Ovary (tissue), 9 donors: ENCODE measurements around the gene MYO3A. TPM values are rescaled to one million over a fixed set of nuclear protein-coding genes. Genes with fewer than 3 reads are reported as not detected.
"Not testable (repeated sequence)": the region's sequence is repeated elsewhere in the genome, so short reads cannot be mapped to it uniquely, and the experiment has no call there.

ENCODE experiments used
- DNase-seq, 5 donors: peaks; one replicate each; pipeline ENCODE4 v3.0.0-alpha.2; 2019 to 2020
- H3K27ac ChIP-seq, 2 donors: fragments of 200-600 bp; one replicate each; pipeline versions ENCODE4 v1.5.1 to v1.8.0; 2019 to 2022
- H3K27me3 ChIP-seq: fragments of 200-600 bp; one replicate; pipeline ENCODE4 v1.8.0; 2022
- H3K36me3 ChIP-seq: fragments of 200-600 bp; sonication (generic); one replicate; pipeline ENCODE4 v1.5.1; 2019
- H3K4me1 ChIP-seq: one replicate; pipeline ENCODE4 v1.8.1; 2013; ENCODE audit warnings: mild to moderate bottlenecking, moderate library complexity; ENCODE audit not compliant: insufficient read depth
- H3K4me3 ChIP-seq: fragments of 200-600 bp; sonication (generic); one replicate; pipeline ENCODE4 v1.5.1; 2017
- H3K9me3 ChIP-seq, 2 donors: fragments of 200-600 bp in 1 of 2; sonication (generic) in 1 of 2; one replicate each; pipeline versions ENCODE4 v1.5.1 to v1.8.1; 2013 to 2019; ENCODE audit warnings: mild to moderate bottlenecking in 1 of 2, moderate library complexity in 1 of 2
- EP300 ChIP-seq: sonication (generic); formaldehyde crosslinking; IDR thresholded peaks from one replicate; pipeline ENCODE4 v1.6.1; 2017; ENCODE audit warnings: antibody characterized with exemption
- POLR2A ChIP-seq: fragments of 450-650 bp; IDR thresholded peaks from one replicate; pipeline ENCODE4 v1.6.1; 2017; ENCODE audit warnings: antibody characterized with exemption, mild to moderate bottlenecking, moderate library complexity
- WGBS, 3 donors: extraction: QIAGEN DNeasy Blood & Tissue Kit in 1 of 3; methylation state at CpG; one replicate each; pipeline versions ENCODE4 v1.1.5 to v1.1.7; 2013 to 2017; 5-methylcytosine and 5-hydroxymethylcytosine counted together
- intact Hi-C, 4 donors: fragments of 100-400 bp; cut with DNase I; formaldehyde crosslinking; loops; one replicate each; pipeline versions ENCODE4 v1.11.0 to v1.15.1; 2022 to 2023
- polyA plus RNA-seq, 2 donors: library from polyadenylated mRNA; stranded (reverse); fragments of 200-250 nt in 1 of 2; fragments of 350-450 nt in 1 of 2; fragmentation: Illumina TruSeq in 1 of 2; extraction: RNeasy Lipid Tissue Mini Kit (QIAGEN cat#74804) in 1 of 2; gene quantifications; one replicate each; pipeline ENCODE4 v1.2.3, GENCODE V29; 2013 to 2014
- total RNA-seq, 7 donors: library from RNA; depleted of rRNA in 2 of 7; stranded (reverse); fragments of >200 nt in 2 of 7; fragmentation: NEBNext Ultra II Directional in 3 of 7; extraction: Animal tissue kit (Norgen Biotek cat#: 25700) in 3 of 7; gene quantifications; one replicate each; pipeline versions ENCODE4 v1.1.0 to v1.2.4, GENCODE V29; 2016 to 2023
- TF ChIP-seq, protein P1 (sequence below), 3 donors: fragments of 450-650 bp in 2 of 3; fragments of 200-600 bp in 1 of 3; IDR thresholded peaks; one replicate each; pipeline versions ENCODE4 v1.5.1 to v1.8.0; 2016 to 2022; ENCODE audit warnings: antibody characterized with exemption in 3 of 3, mild to moderate bottlenecking in 1 of 3
- donor health status: DM: no; HTN: no; CAD: no; lungs with moderate emphysema.
- donor health status: DM: no; HTN: no; CAD: no.
- donor health status: Bipolar disorder and iron deficiency.
- donor health status: DM: yes; HTN: yes; CAD: no.
- donor health status: DM: no; HTN: no; CAD: no.
- donor health status: DM: yes; HTN: yes; CAD: no.

MYO3A gene
- total and polyA plus RNA-seq, 9 donors = 0.02 to 5.4 (median 0.15) TPM; not detected in 4

DNA sequence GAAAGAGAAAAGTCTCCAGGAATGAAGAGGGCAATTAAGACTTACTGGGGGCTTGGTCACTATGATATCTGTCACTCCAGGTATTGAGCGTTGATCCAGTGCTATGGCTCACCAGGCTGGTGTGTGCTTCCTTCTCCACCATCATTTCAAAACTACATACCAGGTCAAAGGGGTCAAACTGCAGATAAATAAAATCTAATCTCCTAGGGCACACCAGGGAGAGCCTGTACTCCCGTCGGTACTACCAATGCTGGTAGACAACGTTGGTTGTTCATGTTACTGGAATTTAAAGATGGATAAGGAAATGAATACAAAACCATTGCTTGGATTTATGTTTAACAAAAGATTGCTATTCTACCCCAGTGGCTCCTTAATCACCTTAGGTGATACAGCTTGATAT is 118.3 kb downstream of the MYO3A start:
- WGBS, 3 donors = 40 to 59% (median 58%) methylated on average over 4 of the region's 4 CpGs
- no peaks in the 10 kb centered on the region for H3K4me1 ChIP-seq
- no peaks in the 10 kb centered on the region for H3K27me3 ChIP-seq
- no peaks in the 10 kb centered on the region for H3K36me3 ChIP-seq
- H3K9me3 ChIP-seq = no peaks in the 10 kb centered on the region
- no peak overlapping the region for H3K27ac ChIP-seq
- DNase-seq = no peak
- intact Hi-C loops = no loop called here
- TF ChIP-seq EP300 (no peak), POLR2A (no peak)
- TF ChIP-seq, protein P1, sequence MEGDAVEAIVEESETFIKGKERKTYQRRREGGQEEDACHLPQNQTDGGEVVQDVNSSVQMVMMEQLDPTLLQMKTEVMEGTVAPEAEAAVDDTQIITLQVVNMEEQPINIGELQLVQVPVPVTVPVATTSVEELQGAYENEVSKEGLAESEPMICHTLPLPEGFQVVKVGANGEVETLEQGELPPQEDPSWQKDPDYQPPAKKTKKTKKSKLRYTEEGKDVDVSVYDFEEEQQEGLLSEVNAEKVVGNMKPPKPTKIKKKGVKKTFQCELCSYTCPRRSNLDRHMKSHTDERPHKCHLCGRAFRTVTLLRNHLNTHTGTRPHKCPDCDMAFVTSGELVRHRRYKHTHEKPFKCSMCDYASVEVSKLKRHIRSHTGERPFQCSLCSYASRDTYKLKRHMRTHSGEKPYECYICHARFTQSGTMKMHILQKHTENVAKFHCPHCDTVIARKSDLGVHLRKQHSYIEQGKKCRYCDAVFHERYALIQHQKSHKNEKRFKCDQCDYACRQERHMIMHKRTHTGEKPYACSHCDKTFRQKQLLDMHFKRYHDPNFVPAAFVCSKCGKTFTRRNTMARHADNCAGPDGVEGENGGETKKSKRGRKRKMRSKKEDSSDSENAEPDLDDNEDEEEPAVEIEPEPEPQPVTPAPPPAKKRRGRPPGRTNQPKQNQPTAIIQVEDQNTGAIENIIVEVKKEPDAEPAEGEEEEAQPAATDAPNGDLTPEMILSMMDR (IDR thresholded peaks at IDR 0.05) = no peak
- H3K4me3 ChIP-seq = no peak overlapping the region

DNA sequence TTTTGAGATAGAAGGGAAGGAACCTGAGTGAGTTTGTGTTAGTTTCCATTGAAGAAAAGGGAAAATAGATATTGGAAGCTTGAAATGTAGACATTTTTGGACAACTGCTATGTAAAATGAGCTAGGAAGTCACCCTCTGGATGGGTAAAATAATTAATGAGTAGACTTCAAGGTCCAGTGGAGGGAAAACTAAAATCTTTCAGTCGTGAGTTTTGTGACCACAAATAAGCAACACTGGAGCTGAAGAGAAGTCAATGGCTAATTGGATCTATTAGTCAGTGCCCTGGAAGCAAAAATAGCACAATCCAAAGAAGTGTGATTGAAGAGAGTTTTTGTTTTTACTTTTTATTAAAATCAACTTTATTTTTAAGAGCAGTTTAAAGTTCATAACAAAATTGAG is 123.4 kb downstream of the MYO3A start:
- no peak overlapping the region for H3K4me3 ChIP-seq
- no peaks in the 10 kb centered on the region for H3K27me3 ChIP-seq
- no peaks in the 10 kb centered on the region for H3K4me1 ChIP-seq
- WGBS, 3 donors = 70 to 91% (median 88%) methylated on average over 1 of the region's 1 CpG
- H3K9me3 ChIP-seq = no peaks in the 10 kb centered on the region
- no peaks in the 10 kb centered on the region for H3K36me3 ChIP-seq
- TF ChIP-seq POLR2A = no peak
- TF ChIP-seq, protein P1 (IDR thresholded peaks at IDR 0.05) = no peak
- no peak for TF ChIP-seq EP300
- H3K27ac ChIP-seq = no peak overlapping the region
- intact Hi-C loops = no loop called here
- DNase-seq = no peak

DNA sequence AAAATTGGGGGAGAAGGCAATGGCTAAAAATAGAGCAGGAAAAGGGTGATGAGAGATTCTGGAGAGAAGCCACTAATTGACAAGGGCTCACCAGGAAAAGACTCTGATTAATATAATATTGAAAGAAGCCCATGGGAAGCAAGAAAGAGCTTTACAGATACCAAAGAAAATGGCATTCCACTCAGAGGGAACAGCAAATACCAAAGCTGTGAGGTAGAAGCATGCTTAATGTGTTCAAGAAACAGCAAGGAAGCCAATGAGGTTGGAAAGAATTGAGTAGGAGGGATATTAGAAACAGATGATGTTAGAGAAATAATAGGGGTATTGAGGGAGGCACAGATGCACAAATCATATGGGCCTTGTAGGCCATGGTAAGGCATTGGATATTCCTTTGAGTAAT is 130.1 kb downstream of the MYO3A start:
- H3K27ac ChIP-seq = no peak overlapping the region
- no peaks in the 10 kb centered on the region for H3K36me3 ChIP-seq
- no peaks in the 10 kb centered on the region for H3K27me3 ChIP-seq
- intact Hi-C loops = no loop called here
- H3K4me1 ChIP-seq = no peaks in the 10 kb centered on the region
- no peak overlapping the region for H3K4me3 ChIP-seq
- no peak for DNase-seq
- no peaks in the 10 kb centered on the region for H3K9me3 ChIP-seq
- TF ChIP-seq POLR2A (no peak), EP300 (no peak)
- TF ChIP-seq, protein P1 (IDR thresholded peaks at IDR 0.05) = no peak

DNA sequence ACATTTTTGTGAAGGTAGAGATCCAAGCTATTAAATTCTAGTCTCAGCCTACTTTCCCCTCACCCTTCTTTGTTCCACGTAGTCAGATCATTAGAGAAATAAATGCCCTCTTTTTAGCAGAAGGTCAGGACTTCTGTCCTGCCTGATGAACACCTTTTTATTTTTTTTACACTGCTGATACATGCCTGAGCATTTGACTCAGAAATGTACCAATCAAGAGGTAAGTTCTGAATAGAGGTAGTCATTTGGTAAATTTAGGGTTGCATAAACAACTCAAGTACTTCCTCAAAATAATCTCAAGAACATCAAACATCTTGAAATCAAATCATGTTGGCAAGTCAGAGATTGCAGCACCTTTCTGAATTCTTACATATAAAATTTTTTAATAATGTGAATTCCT is 133.7 kb downstream of the MYO3A start:
- H3K27me3 ChIP-seq = no peaks in the 10 kb centered on the region
- intact Hi-C loops = no loop called here
- no peaks in the 10 kb centered on the region for H3K4me1 ChIP-seq
- no peaks in the 10 kb centered on the region for H3K36me3 ChIP-seq
- TF ChIP-seq EP300 (no peak), POLR2A (no peak)
- TF ChIP-seq, protein P1 (IDR thresholded peaks at IDR 0.05) = no peak
- WGBS, 3 donors = 11 to 17% (median 12%) methylated on average over 1 of the region's 1 CpG
- no peak for DNase-seq
- H3K9me3 ChIP-seq = no peaks in the 10 kb centered on the region
- H3K4me3 ChIP-seq = no peak overlapping the region
- no peak overlapping the region for H3K27ac ChIP-seq

DNA sequence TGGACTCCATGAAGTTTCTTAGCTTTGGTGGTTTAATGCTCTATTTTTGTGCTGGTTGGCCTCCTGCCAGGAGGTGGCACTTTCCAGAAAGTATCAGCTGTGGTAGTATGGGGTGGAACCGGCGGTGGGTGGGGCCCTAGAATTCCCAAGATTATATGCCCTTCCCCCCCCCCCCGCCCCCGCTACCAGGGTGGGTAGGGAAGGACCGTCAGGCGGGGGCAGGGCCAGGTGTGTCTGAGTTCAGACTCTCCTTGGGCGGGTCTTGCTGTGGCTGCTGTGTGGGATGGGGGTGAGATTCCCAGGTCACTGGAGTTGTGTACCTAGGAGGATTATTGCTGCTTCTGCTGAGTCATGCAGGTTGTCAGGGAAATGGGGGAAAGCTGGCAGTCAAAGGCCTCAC is 146.9 kb downstream of the MYO3A start:
- H3K4me3 ChIP-seq, intact Hi-C loops, H3K27ac ChIP-seq, DNase-seq, H3K27me3 ChIP-seq, H3K4me1 ChIP-seq, H3K36me3 ChIP-seq, H3K9me3 ChIP-seq: not testable (repeated sequence)
- WGBS, 3 donors = 79 to 89% (median 87%) methylated on average over 4 to 7 of the region's 7 CpGs
